Liver (tissue), 9 donors: Measurements from ENCODE around the gene TMEM86A. TPM values are rescaled to one million over a fixed set of nuclear protein-coding genes. Genes with fewer than 3 reads are reported as not detected.

Experiments used
- DNase-seq: peaks from one replicate; pipeline ENCODE4 v3.0.0-alpha.2; 2017; ENCODE audit warnings: low spot score
- H3K27ac ChIP-seq, 2 donors: one replicate each; pipeline ENCODE4 v1.7.0; 2013; ENCODE audit warnings: inconsistent platforms in 2 of 2, low read length in 2 of 2, control low read depth in 1 of 2, low read depth in 1 of 2, mild to moderate bottlenecking in 1 of 2
- H3K27me3 ChIP-seq, 4 donors: one replicate each; pipeline versions ENCODE4 v1.6.1 to v1.7.0; 2013; ENCODE audit warnings: low read length in 3 of 4, inconsistent platforms in 1 of 4, mild to moderate bottlenecking in 1 of 4, moderate library complexity in 1 of 4; ENCODE audit not compliant: control insufficient read depth in 4 of 4, insufficient read depth in 4 of 4
- H3K36me3 ChIP-seq, 4 donors: one replicate each; pipeline versions ENCODE4 v1.6.1 to v1.7.0; 2013; ENCODE audit warnings: low read length in 3 of 4, mild to moderate bottlenecking in 3 of 4, low read depth in 1 of 4, moderate library complexity in 1 of 4; ENCODE audit not compliant: control insufficient read depth in 4 of 4, insufficient read depth in 3 of 4
- H3K4me1 ChIP-seq, 4 donors: one replicate each; pipeline versions ENCODE4 v1.6.1 to v1.7.0; 2013; ENCODE audit warnings: low read length in 3 of 4, mild to moderate bottlenecking in 3 of 4, moderate library complexity in 1 of 4; ENCODE audit not compliant: control insufficient read depth in 4 of 4, insufficient read depth in 4 of 4
- H3K4me3 ChIP-seq, 3 donors: one replicate each; pipeline versions ENCODE4 v1.6.1 to v1.7.0; 2013; ENCODE audit warnings: low read length in 3 of 3, control low read depth in 1 of 3, low read depth in 1 of 3, mild to moderate bottlenecking in 1 of 3
- H3K9ac ChIP-seq, 2 donors: one replicate each; pipeline ENCODE4 v1.7.0; 2013; ENCODE audit warnings: low read length in 2 of 2, mild to moderate bottlenecking in 2 of 2, moderate library complexity in 2 of 2, control low read depth in 1 of 2, low read depth in 1 of 2
- H3K9me3 ChIP-seq, 4 donors: one replicate each; pipeline versions ENCODE4 v1.6.1 to v1.7.0; 2013; ENCODE audit warnings: low read length in 3 of 4; ENCODE audit not compliant: control insufficient read depth in 4 of 4
- EGR1 ChIP-seq, 2 donors: IDR thresholded peaks; 2 replicates each; pipeline ENCODE4 v1.6.1; 2016 to 2018; ENCODE audit warnings: antibody characterized with exemption in 2 of 2, low read depth in 2 of 2
- FOXA1 ChIP-seq: IDR thresholded peaks from 2 replicates; pipeline ENCODE4 v1.6.1; 2016; ENCODE audit warnings: antibody characterized with exemption
- FOXA2 ChIP-seq: IDR thresholded peaks from 2 replicates; pipeline ENCODE4 v1.6.1; 2016; ENCODE audit warnings: antibody characterized with exemption
- HNF4A ChIP-seq, 2 donors: conservative IDR thresholded peaks; 2 replicates each; pipeline ENCODE4 v1.6.1; 2016; ENCODE audit warnings: antibody characterized with exemption in 2 of 2, mild to moderate bottlenecking in 2 of 2
- JUND ChIP-seq, 2 donors: IDR thresholded peaks; 2 replicates each; pipeline ENCODE4 v1.6.1; 2016; ENCODE audit warnings: antibody characterized with exemption in 2 of 2
- NR2F2 ChIP-seq: IDR thresholded peaks from 2 replicates; pipeline ENCODE4 v1.6.1; 2016; ENCODE audit warnings: antibody characterized with exemption
- RAD21 ChIP-seq, 2 donors: IDR thresholded peaks; 2 replicates each; pipeline ENCODE4 v1.6.1; 2016; ENCODE audit warnings: antibody characterized with exemption in 2 of 2, mild to moderate bottlenecking in 2 of 2
- RXRA ChIP-seq, 2 donors: IDR thresholded peaks; 2 replicates each; pipeline ENCODE4 v1.6.1; 2017 to 2018; ENCODE audit warnings: antibody characterized with exemption in 2 of 2, mild to moderate bottlenecking in 1 of 2
- SP1 ChIP-seq: IDR thresholded peaks from 2 replicates; pipeline ENCODE4 v1.6.1; 2018; ENCODE audit warnings: antibody characterized with exemption, mild to moderate bottlenecking
- TAF1 ChIP-seq: conservative IDR thresholded peaks from 2 replicates; pipeline ENCODE4 v1.6.1; 2016; ENCODE audit warnings: antibody characterized with exemption, mild to moderate bottlenecking
- YY1 ChIP-seq: IDR thresholded peaks from 2 replicates; pipeline ENCODE4 v1.6.1; 2016; ENCODE audit warnings: antibody characterized with exemption, mild to moderate bottlenecking
- WGBS: extraction: QIAGEN DNeasy Blood & Tissue Kit; methylation state at CpG from one replicate; pipeline ENCODE4 v1.1.7; 2013; 5-methylcytosine and 5-hydroxymethylcytosine counted together
- polyA plus RNA-seq, 2 donors: library from polyadenylated mRNA; stranded (reverse) in 1 of 2; unstranded in 1 of 2; fragments of 200-250 nt in 1 of 2; fragments of >200 nt in 1 of 2; fragmentation: Nextera tagmentation in 1 of 2; extraction: Ambion mirVana in 1 of 2; gene quantifications; one replicate each; pipeline versions ENCODE4 v1.2.1 to v1.2.3, GENCODE V29; 2013 to 2015
- total RNA-seq, 2 donors: library from RNA; depleted of rRNA; stranded (reverse); fragments of >200 nt; gene quantifications; one replicate each; pipeline ENCODE4 v1.2.3, GENCODE V29; 2014
- TF ChIP-seq, protein P1 (sequence below): IDR thresholded peaks from 2 replicates; pipeline ENCODE4 v1.6.1; 2016; ENCODE audit warnings: antibody characterized with exemption, mild to moderate bottlenecking
- TF ChIP-seq, protein P2 (sequence below): IDR thresholded peaks from 2 replicates; pipeline ENCODE4 v1.6.1; 2016; ENCODE audit warnings: antibody characterized with exemption
- TF ChIP-seq, protein P3 (sequence below): IDR thresholded peaks from 2 replicates; pipeline ENCODE4 v1.6.1; 2016; ENCODE audit warnings: antibody characterized with exemption
- TF ChIP-seq, protein P4 (sequence below): fragments of 150-350 bp; IDR thresholded peaks from 2 replicates; pipeline ENCODE4 v1.5.1; 2017; ENCODE audit warnings: improper control_type of control experiment, low read depth, low read length; ENCODE audit not compliant: missing input control
- donor health status: healthy.
- donor health status: healthy.
- donor health status: healthy.
- donor health status: healthy.
- donor health status: healthy.

Gene TMEM86A
- total and polyA plus RNA-seq, 4 donors, result 1.8 to 2.7 (median 2.0) TPM

DNA sequence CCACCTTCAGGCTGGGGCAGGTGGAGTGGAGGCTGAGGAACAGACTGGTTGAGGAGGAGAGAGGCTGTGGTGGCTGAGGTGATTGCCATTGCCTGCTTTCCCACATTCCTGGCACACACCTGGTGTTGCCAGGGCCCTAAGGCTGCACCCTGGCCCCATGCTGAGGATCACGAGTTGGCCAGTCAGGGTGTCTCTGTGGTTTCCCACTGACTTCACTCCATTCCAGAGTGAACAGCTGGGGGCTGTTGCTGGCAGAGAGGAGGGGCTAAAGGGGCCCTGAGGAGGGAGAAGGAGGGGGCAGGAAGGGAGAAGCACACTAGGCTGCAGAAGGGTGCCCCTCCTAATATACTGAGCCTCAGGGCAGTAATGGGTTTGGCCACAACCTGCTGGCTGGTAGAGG lies 1.8 kb downstream of the TMEM86A start (continued):
- TF ChIP-seq, protein P1, sequence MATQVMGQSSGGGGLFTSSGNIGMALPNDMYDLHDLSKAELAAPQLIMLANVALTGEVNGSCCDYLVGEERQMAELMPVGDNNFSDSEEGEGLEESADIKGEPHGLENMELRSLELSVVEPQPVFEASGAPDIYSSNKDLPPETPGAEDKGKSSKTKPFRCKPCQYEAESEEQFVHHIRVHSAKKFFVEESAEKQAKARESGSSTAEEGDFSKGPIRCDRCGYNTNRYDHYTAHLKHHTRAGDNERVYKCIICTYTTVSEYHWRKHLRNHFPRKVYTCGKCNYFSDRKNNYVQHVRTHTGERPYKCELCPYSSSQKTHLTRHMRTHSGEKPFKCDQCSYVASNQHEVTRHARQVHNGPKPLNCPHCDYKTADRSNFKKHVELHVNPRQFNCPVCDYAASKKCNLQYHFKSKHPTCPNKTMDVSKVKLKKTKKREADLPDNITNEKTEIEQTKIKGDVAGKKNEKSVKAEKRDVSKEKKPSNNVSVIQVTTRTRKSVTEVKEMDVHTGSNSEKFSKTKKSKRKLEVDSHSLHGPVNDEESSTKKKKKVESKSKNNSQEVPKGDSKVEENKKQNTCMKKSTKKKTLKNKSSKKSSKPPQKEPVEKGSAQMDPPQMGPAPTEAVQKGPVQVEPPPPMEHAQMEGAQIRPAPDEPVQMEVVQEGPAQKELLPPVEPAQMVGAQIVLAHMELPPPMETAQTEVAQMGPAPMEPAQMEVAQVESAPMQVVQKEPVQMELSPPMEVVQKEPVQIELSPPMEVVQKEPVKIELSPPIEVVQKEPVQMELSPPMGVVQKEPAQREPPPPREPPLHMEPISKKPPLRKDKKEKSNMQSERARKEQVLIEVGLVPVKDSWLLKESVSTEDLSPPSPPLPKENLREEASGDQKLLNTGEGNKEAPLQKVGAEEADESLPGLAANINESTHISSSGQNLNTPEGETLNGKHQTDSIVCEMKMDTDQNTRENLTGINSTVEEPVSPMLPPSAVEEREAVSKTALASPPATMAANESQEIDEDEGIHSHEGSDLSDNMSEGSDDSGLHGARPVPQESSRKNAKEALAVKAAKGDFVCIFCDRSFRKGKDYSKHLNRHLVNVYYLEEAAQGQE, result no peak
- TF ChIP-seq, protein P2, sequence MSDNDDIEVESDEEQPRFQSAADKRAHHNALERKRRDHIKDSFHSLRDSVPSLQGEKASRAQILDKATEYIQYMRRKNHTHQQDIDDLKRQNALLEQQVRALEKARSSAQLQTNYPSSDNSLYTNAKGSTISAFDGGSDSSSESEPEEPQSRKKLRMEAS, result no peak
- TF ChIP-seq NR2F2, result no peak

DNA sequence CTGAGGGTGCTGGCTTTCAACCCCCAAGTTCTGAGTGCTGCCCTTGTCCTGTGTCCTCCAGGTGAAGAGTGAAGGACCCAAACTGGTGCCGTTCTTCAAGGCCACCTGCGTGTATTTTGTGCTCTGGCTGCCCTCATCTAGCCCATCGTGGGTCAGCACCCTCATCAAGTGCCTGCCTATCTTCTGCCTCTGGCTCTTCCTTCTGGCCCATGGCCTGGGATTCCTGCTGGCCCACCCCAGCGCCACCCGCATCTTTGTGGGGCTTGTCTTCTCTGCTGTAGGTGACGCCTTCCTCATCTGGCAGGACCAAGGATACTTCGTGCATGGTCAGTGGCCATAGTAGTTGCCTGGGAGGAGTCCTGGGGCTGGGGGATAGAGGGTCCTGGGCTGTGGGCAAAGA lies 2.3 kb downstream of the TMEM86A start:
- peaks cover 6 to 24% (median 16%) of the 10 kb centered on the region in 4 donors for H3K4me1 ChIP-seq
- H3K27me3 ChIP-seq, result no peaks in the 10 kb centered on the region
- WGBS, result 96% methylated on average over 7 of the region's 7 CpGs
- no peak for DNase-seq
- no peaks in the 10 kb centered on the region for H3K9me3 ChIP-seq
- H3K4me3 ChIP-seq, result no peak overlapping the region
- TF ChIP-seq, protein P1, result no peak
- no peak for TF ChIP-seq TAF1
- TF ChIP-seq YY1, result no peak
- no peak for TF ChIP-seq HNF4A (conservative IDR thresholded peaks at IDR 0.05)
- TF ChIP-seq JUND (IDR thresholded peaks at IDR 0.05), result no peak
- no peak for TF ChIP-seq FOXA2
- TF ChIP-seq, protein P3, sequence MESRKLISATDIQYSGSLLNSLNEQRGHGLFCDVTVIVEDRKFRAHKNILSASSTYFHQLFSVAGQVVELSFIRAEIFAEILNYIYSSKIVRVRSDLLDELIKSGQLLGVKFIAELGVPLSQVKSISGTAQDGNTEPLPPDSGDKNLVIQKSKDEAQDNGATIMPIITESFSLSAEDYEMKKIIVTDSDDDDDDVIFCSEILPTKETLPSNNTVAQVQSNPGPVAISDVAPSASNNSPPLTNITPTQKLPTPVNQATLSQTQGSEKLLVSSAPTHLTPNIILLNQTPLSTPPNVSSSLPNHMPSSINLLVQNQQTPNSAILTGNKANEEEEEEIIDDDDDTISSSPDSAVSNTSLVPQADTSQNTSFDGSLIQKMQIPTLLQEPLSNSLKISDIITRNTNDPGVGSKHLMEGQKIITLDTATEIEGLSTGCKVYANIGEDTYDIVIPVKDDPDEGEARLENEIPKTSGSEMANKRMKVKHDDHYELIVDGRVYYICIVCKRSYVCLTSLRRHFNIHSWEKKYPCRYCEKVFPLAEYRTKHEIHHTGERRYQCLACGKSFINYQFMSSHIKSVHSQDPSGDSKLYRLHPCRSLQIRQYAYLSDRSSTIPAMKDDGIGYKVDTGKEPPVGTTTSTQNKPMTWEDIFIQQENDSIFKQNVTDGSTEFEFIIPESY, result no peak
- TF ChIP-seq SP1, result no peak
- TF ChIP-seq EGR1 (IDR thresholded peaks at IDR 0.05; ENCODE audit: low read depth in 2 of 2), result no peak
- TF ChIP-seq FOXA1, result no peak
- no peak for TF ChIP-seq NR2F2
- TF ChIP-seq RAD21 (IDR thresholded peaks at IDR 0.05), result no peak
- TF ChIP-seq, protein P4, sequence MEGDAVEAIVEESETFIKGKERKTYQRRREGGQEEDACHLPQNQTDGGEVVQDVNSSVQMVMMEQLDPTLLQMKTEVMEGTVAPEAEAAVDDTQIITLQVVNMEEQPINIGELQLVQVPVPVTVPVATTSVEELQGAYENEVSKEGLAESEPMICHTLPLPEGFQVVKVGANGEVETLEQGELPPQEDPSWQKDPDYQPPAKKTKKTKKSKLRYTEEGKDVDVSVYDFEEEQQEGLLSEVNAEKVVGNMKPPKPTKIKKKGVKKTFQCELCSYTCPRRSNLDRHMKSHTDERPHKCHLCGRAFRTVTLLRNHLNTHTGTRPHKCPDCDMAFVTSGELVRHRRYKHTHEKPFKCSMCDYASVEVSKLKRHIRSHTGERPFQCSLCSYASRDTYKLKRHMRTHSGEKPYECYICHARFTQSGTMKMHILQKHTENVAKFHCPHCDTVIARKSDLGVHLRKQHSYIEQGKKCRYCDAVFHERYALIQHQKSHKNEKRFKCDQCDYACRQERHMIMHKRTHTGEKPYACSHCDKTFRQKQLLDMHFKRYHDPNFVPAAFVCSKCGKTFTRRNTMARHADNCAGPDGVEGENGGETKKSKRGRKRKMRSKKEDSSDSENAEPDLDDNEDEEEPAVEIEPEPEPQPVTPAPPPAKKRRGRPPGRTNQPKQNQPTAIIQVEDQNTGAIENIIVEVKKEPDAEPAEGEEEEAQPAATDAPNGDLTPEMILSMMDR, result no peak
- no peak for TF ChIP-seq RXRA (IDR thresholded peaks at IDR 0.05)
- H3K9ac ChIP-seq, result no peak overlapping the region
- peaks cover 0 to 4% (median 0%) of the 10 kb centered on the region in 4 donors for H3K36me3 ChIP-seq
- no peak overlapping the region for H3K27ac ChIP-seq
